Effector memory CD4-positive, alpha-beta T cell (primary cell): Measurements from ENCODE around the gene MMD.
"Not testable (repeated sequence)": the region's sequence is repeated elsewhere in the genome, so short reads cannot be mapped to it uniquely, and the experiment has no call there.

Source experiments
- DNase-seq, 3 donors: peaks; one replicate each; pipeline ENCODE4 v3.0.0-alpha.2; 2020
- H3K27ac ChIP-seq: 2 replicates; pipeline ENCODE4 v1.7.0; 2013; ENCODE audit warnings: mild to moderate bottlenecking, low read length, moderate library complexity; ENCODE audit not compliant: insufficient read depth, poor library complexity, severe bottlenecking
- H3K27me3 ChIP-seq: replicated peaks from 2 replicates; pipeline ENCODE4 v1.7.0; 2013; ENCODE audit warnings: mild to moderate bottlenecking, low read length; ENCODE audit not compliant: insufficient read depth, control insufficient read depth, poor library complexity, severe bottlenecking
- H3K36me3 ChIP-seq: 2 replicates; pipeline ENCODE4 v1.7.0; 2013; ENCODE audit warnings: mild to moderate bottlenecking, low read length, moderate library complexity; ENCODE audit not compliant: control insufficient read depth, insufficient read depth
- H3K4me1 ChIP-seq: 2 replicates; pipeline ENCODE4 v1.7.0; 2013; ENCODE audit warnings: low read length, mild to moderate bottlenecking; ENCODE audit not compliant: control insufficient read depth, insufficient read depth, poor library complexity, severe bottlenecking
- H3K4me3 ChIP-seq: 2 replicates; pipeline ENCODE4 v1.7.0; 2013; ENCODE audit warnings: low read length, low read depth, mild to moderate bottlenecking; ENCODE audit not compliant: insufficient read depth, poor library complexity, severe bottlenecking
- H3K9me3 ChIP-seq: 2 replicates; pipeline ENCODE4 v1.7.0; 2013; ENCODE audit warnings: mild to moderate bottlenecking, low read length, moderate library complexity; ENCODE audit not compliant: control insufficient read depth

The MMD gene

DNA sequence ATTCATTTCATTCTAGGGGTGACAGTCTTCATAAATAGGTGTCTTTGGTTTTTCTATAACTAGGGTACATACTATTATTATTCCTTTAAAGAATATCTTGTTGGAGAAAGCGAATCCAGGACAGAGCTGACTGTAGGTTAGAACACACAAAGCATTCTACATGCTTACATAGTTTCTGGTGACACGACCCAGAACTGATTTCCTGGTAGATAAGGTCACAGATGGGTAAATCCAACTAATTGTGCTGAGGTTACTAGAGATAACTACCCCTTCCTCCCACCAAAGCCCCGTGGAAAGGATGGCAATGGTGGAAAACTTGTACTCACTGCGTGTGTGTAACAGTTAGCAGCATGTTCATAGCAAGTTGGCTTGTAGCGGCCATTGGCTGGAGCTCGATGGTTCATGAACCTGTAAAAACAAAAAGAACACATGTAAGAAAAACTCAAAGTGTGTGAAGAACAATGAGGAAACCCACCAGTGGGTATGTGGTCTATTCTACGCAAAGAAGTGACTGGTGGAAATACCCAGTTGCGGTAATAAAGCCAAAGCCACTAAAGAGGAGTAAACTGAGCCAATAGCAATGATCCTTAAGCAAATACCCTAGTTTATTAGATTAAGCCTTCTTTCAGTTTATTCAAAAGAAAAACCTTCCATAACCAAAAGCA is 7.7 kb downstream of the MMD start:
- Histone ChIP-seq H3K27ac (no peak overlapping the region), H3K4me3 (no peak overlapping the region), H3K36me3 (peaks cover 30% of the 10 kb centered on the region), H3K9me3 (no peaks in the 10 kb centered on the region), H3K27me3 (no peaks in the 10 kb centered on the region), H3K4me1 (no peaks in the 10 kb centered on the region)
- DNase-seq: no peak

DNA sequence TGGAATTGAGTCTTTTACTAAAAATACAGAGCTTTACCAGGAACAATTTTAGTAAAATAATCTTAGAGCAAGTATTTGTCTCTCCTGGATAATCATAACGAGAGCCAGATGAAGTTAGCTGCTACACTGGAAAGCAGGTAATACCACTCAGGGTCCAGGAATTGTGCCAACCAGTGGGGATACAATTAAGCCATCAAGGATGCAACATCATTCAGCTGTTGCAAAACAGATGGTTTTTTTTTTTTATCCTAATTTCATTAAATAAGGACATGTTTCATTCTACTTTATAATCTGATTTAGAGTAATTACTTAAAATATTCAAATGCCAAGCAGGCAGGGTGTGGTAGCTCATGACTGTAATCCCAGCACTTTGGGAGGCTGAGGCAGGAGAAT is 10.2 kb downstream of the MMD start:
- Histone ChIP-seq H3K4me3 (no peak overlapping the region), H3K4me1 (no peaks in the 10 kb centered on the region), H3K36me3 (peaks cover 39% of the 10 kb centered on the region), H3K9me3 (no peaks in the 10 kb centered on the region), H3K27ac (no peak overlapping the region), H3K27me3 (no peaks in the 10 kb centered on the region)
- no peak for DNase-seq

DNA sequence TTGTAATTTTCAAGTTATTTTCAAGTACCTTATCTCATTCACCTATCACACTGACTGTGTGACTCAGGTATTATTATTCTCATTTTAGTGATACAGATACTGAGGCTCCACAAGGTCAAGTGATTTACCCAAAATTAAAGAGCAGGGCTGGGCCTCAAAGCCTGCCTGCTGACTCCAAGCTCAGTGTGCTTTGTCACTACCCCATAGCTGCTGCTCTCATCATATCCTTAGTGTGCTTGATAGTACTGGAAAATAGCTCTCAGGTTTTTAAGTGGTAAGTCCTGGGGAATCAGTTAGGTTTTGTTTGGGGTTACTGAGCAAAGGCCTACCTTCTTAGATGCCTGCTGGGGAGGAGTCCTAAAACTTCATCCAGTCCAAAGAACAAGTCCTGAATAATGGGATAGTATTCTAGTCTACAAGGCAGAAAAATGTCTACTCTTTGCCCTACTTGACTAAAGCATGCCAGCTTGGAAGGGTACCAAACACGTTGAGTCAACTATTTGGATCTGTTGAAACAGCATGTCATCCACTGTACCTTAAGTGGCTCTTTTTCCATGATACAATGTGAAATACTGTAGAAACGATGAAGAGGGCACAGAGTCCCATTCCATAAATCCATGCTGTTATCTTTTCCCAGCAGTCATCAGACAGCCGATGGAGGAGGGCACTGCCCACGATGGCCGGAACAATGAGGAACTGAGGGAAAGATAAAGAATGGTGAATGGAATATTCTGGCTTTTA is 10.7 kb downstream of the MMD start:
- no peak overlapping the region for H3K27ac ChIP-seq
- no peaks in the 10 kb centered on the region for H3K4me1 ChIP-seq
- peaks cover 39% of the 10 kb centered on the region for H3K36me3 ChIP-seq
- no peak for DNase-seq
- no peaks in the 10 kb centered on the region for H3K9me3 ChIP-seq
- no peaks in the 10 kb centered on the region for H3K27me3 ChIP-seq
- no peak overlapping the region for H3K4me3 ChIP-seq

DNA sequence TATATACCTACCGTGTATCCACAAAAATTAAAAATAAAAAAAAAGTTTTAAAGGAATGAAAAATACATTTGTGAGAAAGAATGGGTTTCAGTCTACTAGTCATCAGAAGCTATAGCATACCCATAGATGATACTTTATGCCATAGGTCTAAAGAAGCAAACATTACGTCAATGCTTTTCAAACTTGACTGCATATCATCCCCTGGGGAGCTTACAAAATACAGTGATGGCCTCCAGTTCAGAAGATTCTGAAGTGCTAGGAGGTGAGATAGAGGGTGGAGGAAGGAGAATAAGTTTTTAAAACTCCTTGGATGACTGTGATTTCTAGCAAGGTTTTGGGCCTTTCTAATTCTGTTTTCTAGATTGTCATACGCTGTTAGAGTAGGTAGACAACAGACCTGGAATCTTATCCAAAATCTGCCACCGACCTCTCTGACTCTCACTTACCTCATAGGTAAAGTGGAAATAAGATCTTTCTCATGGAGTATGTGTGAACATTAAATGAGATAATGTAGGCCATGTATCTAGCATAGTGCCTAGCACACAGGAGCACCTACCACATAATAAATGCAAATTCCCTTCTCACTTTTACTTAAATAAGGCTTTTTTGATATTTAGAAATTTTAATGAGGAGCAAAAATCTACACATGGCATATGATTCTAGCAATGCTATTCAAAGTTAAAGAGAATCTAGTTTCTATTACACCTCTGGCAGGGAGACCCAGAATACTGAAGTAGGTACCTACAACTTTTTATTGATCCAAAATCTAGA is 12.4 kb downstream of the MMD start:
- no peak for DNase-seq
- H3K9me3 ChIP-seq: no peaks in the 10 kb centered on the region
- no peak overlapping the region for H3K4me3 ChIP-seq
- H3K27me3 ChIP-seq: no peaks in the 10 kb centered on the region
- H3K36me3 ChIP-seq: peaks cover 43% of the 10 kb centered on the region
- H3K27ac ChIP-seq: no peak overlapping the region
- no peaks in the 10 kb centered on the region for H3K4me1 ChIP-seq

DNA sequence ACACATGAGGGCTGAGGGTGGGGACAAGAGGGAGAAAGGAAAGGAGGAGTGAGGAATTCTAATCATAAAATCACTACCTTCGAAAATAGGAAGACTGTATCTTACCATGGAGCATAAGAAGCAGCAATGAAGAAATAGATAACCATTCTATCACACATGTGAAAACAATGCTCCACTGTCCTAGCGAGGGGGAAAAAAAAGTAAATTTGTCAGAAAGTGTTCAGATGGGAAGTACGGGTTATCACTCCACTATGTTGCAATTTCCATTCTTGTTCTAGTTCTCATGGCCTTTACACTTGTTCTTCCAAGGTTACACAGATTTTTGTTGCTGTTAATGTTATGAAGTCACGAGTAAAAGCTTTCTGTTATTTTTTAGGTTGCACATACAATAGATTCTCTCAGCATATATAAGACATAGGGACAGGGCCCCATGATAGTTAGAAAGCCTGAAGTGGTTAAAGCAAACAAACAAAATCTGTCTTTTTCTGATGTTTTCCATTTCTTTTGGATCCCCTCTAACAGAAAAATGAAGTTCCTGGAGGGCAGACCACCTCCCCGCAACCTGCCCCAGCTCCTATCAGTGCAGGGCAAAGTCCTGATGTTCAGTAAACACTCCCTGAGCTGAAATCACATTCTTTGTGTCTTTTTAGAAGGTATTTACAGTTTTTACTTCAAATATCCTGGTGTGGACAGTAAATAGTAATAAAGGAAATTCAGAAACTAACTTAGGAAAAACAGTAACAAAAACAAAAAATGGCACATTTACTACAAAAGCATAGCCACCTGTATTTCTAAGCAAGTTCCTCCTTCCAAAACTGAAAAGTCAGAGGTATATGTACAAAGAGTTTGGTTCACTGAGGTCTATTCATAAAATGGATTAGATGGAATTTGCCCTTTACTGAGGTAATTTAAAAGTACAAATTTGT is 13.7 kb downstream of the MMD start:
- no peaks in the 10 kb centered on the region for H3K4me1 ChIP-seq
- H3K9me3 ChIP-seq: no peaks in the 10 kb centered on the region
- H3K27me3 ChIP-seq: no peaks in the 10 kb centered on the region
- H3K27ac ChIP-seq: no peak overlapping the region
- peaks cover 44% of the 10 kb centered on the region for H3K36me3 ChIP-seq
- H3K4me3 ChIP-seq: no peak overlapping the region
- no peak for DNase-seq

DNA sequence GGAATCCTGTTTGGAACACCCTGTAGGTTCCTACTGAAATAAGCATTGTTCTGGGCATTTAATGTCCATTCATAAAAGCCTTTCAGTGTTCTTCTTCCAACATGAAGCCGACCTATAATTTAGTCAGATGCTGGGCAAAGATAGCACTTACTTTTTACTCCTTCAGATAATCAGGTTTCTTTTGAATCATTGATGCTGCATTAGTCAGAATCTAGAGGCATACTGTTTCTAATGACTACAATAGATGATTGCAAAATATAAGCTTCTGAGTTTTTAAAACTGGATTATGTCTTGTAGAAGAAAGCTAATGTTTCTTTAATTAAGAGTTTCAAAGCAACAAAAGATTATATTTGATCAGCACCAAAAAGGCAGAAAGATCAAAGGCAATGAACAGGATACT is 16.0 kb downstream of the MMD start:
- H3K27ac ChIP-seq: no peak overlapping the region
- H3K36me3 ChIP-seq: peaks cover 30% of the 10 kb centered on the region
- H3K4me1 ChIP-seq: no peaks in the 10 kb centered on the region
- no peaks in the 10 kb centered on the region for H3K9me3 ChIP-seq
- DNase-seq: no peak
- no peak overlapping the region for H3K4me3 ChIP-seq
- no peaks in the 10 kb centered on the region for H3K27me3 ChIP-seq

DNA sequence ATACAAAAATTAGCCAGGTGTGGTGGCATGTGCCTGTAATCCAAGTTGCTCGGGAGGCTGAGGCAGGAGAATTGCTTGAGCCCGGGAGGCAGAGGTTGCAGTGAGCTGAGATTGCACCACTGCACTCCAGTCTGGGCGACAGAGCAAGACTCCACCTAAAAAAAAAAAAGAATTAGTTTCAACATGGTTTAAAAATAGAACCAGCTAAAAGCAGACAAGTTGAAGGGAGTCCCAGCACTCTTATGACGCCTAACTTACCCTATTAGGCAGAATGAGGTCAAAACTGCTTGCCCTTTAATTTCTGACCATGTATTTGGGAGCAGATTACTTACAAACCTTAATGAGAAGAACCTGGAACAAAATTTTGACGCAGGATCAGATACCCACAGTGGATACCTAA is 17.4 kb downstream of the MMD start:
- H3K36me3 ChIP-seq: peaks cover 16% of the 10 kb centered on the region

DNA sequence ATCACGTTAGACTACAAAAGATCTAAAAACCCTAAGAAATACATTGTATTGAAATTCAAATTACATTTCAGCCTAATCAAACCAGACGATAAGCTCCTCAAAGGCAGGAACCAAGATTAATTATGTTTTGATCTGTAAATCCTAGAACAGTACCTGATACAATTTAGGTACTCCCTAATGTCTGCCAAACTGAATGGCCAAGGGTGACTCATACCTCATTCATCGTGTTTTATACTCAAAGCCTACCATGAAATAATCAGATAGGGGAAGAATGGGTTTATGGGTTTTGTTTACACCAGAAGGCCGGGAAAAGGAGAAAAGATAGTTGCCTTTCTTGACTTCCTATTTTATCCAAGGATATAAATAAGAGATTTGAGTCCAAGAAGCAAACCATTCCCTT is 19.3 kb downstream of the MMD start:
- no peak for DNase-seq
- Histone ChIP-seq H3K36me3 (peaks cover 9% of the 10 kb centered on the region), H3K27ac (no peak overlapping the region), H3K4me1 (no peaks in the 10 kb centered on the region), H3K9me3 (no peaks in the 10 kb centered on the region), H3K4me3 (no peak overlapping the region), H3K27me3 (no peaks in the 10 kb centered on the region)

More for the DNA sequence above, 17.4 kb downstream of the MMD start:
- H3K9me3 ChIP-seq, H3K27ac ChIP-seq, H3K4me1 ChIP-seq, H3K27me3 ChIP-seq, DNase-seq, H3K4me3 ChIP-seq: not testable (repeated sequence)

DNA sequence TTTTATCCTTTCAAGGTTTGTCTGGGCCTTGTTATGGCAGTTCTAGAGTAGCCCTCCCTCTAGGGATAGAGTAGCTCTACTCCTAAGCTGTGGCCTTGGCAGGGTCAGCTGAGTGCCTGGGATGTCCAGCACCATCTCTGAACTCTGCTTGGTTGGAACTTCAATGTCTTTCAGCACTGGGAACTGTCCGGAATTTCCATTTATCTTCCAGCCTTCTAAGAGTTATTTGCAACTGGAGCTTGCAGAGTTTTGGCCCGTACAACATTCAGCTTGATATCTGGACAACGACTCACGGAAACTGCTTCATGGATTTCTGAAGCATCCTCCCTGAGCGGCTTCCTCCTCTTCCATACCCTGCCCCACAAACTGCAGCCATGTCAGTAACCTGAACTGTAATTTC is 22.9 kb downstream of the MMD start:
- Histone ChIP-seq H3K27me3 (no peaks in the 10 kb centered on the region), H3K9me3 (no peaks in the 10 kb centered on the region), H3K4me1 (no peaks in the 10 kb centered on the region), H3K27ac (no peak overlapping the region), H3K36me3 (peaks cover 4% of the 10 kb centered on the region), H3K4me3 (no peak overlapping the region)
- DNase-seq: no peak
